OCI-LY7 (cell line): ENCODE data around the gene CARM1. TPM values are rescaled to one million over a fixed set of nuclear protein-coding genes. Genes with fewer than 3 reads are reported as not detected.
A peak's percentile ranks its signal among the peaks of the same experiment; 100 is the strongest.
"Not testable (repeated sequence)": the region's sequence is repeated elsewhere in the genome, so short reads cannot be mapped to it uniquely, and the experiment has no call there.

Experiments
- BruUV-seq: library from RNA; stranded (reverse); fragments of 400-500 nt; replicated peaks from 2 replicates; lab custom pipeline; 2021; lab: Mats Ljungman, UMichigan
- CTCF ChIA-PET: fragments of 300-600 bp; sonication (Branson Sonifier 250); formaldehyde crosslinking; loops from one replicate; lab custom pipeline; 2022; ENCODE audit warnings: antibody characterized with exemption; ENCODE audit not compliant: unreplicated experiment; lab: Charles Lee
- POLR2A ChIA-PET: fragments of 300-600 bp; sonication (Branson Sonifier 250); formaldehyde crosslinking; loops from one replicate; lab custom pipeline; 2022; ENCODE audit warnings: antibody characterized with exemption; lab: Charles Lee
- DNase-seq: peaks from one replicate; pipeline ENCODE4 v3.0.0-alpha.2; 2015; ENCODE audit warnings: low spot score
- H2AFZ ChIP-seq: fragments of 200-600 bp; sonication (generic), shearing (Covaris generic); 2 replicates; pipeline ENCODE4 v1.6.1; 2014; ENCODE audit warnings: mild to moderate bottlenecking, antibody characterized with exemption, low read length, moderate library complexity
- H3K27ac ChIP-seq: fragments of 200-600 bp; sonication (generic); 2 replicates; pipeline ENCODE4 v1.5.1; 2014; ENCODE audit warnings: mixed run types, low read depth, mild to moderate bottlenecking, moderate library complexity, low read length, inconsistent platforms; ENCODE audit not compliant: poor library complexity, severe bottlenecking
- H3K36me3 ChIP-seq: fragments of 200-600 bp; sonication (generic); 2 replicates; pipeline ENCODE4 v1.6.1; 2014; ENCODE audit warnings: mild to moderate bottlenecking, antibody characterized with exemption, low read length, moderate library complexity, mixed read lengths; ENCODE audit not compliant: insufficient read depth
- H3K4me1 ChIP-seq: fragments of 200-600 bp; sonication (generic); 2 replicates; pipeline ENCODE4 v1.5.1; 2014; ENCODE audit warnings: mild to moderate bottlenecking, low read length; ENCODE audit not compliant: insufficient read depth, poor library complexity, severe bottlenecking
- H3K4me2 ChIP-seq: fragments of 200-600 bp; sonication (generic); 2 replicates; pipeline ENCODE4 v1.6.1; 2014; ENCODE audit warnings: mild to moderate bottlenecking, low read length
- H3K4me3 ChIP-seq: fragments of 200-600 bp; sonication (generic); 2 replicates; pipeline ENCODE4 v1.5.1; 2014; ENCODE audit warnings: mild to moderate bottlenecking, low read depth, low read length; ENCODE audit not compliant: poor library complexity, severe bottlenecking
- H3K79me2 ChIP-seq: fragments of 200-600 bp; sonication (generic); 2 replicates; pipeline ENCODE4 v1.6.1; 2016; ENCODE audit warnings: low read depth, mild to moderate bottlenecking, low read length, moderate library complexity, mixed read lengths; ENCODE audit not compliant: insufficient read depth
- H3K9me2 ChIP-seq: fragments of 200-600 bp; sonication (generic); 2 replicates; pipeline ENCODE4 v1.6.1; 2016; ENCODE audit warnings: mild to moderate bottlenecking, low read length, mixed read lengths; ENCODE audit not compliant: insufficient read depth
- H3K9me3 ChIP-seq: fragments of 200-600 bp; sonication (generic); 2 replicates; pipeline ENCODE4 v1.6.1; 2014; ENCODE audit warnings: mild to moderate bottlenecking, mixed run types, low read length, mixed read lengths
- H4K20me1 ChIP-seq: fragments of 200-600 bp; sonication (generic); 2 replicates; pipeline ENCODE4 v1.6.1; 2014; ENCODE audit warnings: mild to moderate bottlenecking, antibody characterized with exemption, low read length, moderate library complexity, mixed read lengths; ENCODE audit not compliant: insufficient read depth
- CTCF ChIP-seq: fragments of 200-600 bp; sonication (generic); conservative IDR thresholded peaks from 2 replicates; pipeline ENCODE4 v1.5.1; 2014; ENCODE audit warnings: mild to moderate bottlenecking, antibody characterized with exemption, low read length, moderate library complexity, mixed read lengths
- EZH2phosphoT487 ChIP-seq: fragments of 200-600 bp; sonication (generic); IDR thresholded peaks from 2 replicates; pipeline ENCODE4 v1.6.1; 2018; ENCODE audit warnings: low read depth, borderline replicate concordance, mild to moderate bottlenecking, mixed run types, antibody characterized with exemption, low read length, moderate library complexity, mixed read lengths
- intact Hi-C: fragments of 100-400 bp; cut with micrococcal nuclease; formaldehyde crosslinking; loops from one replicate; pipeline ENCODE4 v1.10.0; 2022; ENCODE audit not compliant: unreplicated experiment
- total RNA-seq, 2 experiments: library from RNA; depleted of rRNA in 1 of 2; stranded (reverse); fragments of >200 nt in 1 of 2; shearing (Covaris generic) in 1 of 2; gene quantifications; 2 replicates each; pipeline ENCODE4 v1.2.3, GENCODE V29; 2014 to 2022

Gene CARM1
- total RNA-seq, 2 experiments from 2014 or later, result 41.2 to 107 TPM

DNA sequence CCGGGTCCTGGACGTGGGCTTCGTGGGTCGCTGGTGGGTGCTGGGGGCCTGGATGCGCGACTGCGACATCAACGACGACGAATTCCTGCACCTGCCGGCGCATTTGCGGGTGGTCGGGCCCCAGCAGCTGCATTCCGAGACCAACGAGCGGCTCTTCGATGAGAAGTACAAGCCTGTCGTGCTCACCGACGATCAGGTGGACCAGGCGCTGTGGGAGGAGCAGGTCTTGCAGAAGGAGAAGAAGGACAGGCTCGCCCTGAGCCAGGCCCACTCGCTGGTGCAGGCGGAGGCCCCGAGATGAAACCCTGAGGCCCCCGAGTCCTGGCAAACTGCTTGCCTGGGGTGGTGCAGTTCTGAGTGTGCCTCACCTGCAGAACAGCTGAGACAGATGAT is 58.0 kb downstream of the CARM1 start:
- ChIA-PET POLR2A (interaction anchor here (0.7 kb wide), 2 partner anchors 119 to 159 kb away, joined by 3 to 4 read pairs; no protein-coding TSS in a partner anchor), CTCF (no interaction called here)
- no peak for TF ChIP-seq EZH2phosphoT487
- no peak for TF ChIP-seq CTCF
- Histone ChIP-seq H3K36me3 (peaks cover 15% of the 10 kb centered on the region), H3K4me3 (peak overlapping the region; percentile 82), H3K9me2 (no peaks in the 10 kb centered on the region), H4K20me1 (no peaks in the 10 kb centered on the region), H3K27ac (peak overlapping the region; percentile 4), H3K79me2 (peaks cover 27% of the 10 kb centered on the region), H3K9me3 (no peaks in the 10 kb centered on the region), H3K4me1 (peaks cover 21% of the 10 kb centered on the region), H2AFZ (no peak overlapping the region), H3K4me2 (peak overlapping the region; percentile 91)
- intact Hi-C loops, result no loop called here
- no TSS peak for BruUV-seq
- DNase-seq, result no peak

DNA sequence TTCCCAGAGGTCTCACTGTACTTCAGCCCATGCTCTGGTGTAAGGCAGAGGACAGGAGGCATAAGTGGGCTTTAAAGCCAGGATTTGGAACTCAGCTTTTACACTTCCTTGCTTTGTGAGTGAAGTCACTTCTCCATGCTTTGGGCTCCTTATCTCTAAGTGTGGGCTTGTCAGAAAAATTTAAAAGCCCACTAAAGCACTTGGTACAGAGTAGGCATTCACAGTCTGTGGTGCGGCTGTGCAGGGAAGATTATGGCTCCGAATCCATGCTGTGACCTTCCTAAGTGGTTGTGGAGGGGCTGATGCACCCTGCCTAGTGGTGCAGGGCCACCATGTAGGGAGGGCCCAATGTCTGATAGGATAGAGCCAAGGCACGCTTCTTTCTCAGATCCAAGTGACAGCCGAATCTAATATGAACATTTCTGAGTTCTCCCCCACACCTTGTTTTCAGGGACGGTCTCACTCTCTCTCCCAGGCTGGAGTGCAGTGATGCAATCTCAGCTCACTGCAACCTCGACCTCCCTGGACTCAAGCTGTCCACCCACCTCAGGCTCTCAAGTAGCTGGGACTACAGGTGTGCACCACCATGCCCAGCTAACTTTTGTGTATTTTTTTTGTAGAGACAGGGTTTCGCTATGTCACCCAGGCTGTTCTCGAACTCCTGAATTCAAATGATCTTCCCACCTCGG is 64.2 kb downstream of the CARM1 start:
- intact Hi-C loops, result loop anchor here (2.0 to 5.0 kb wide), 4 partner anchors 105 to 267 kb away; no protein-coding TSS in a partner anchor
- Histone ChIP-seq H3K4me1 (peaks cover 22% of the 10 kb centered on the region), H3K79me2 (peaks cover 9% of the 10 kb centered on the region), H2AFZ (no peak overlapping the region), H3K4me2 (no peak overlapping the region), H3K27ac (no peak overlapping the region), H3K36me3 (peaks cover 5% of the 10 kb centered on the region), H3K4me3 (no peak overlapping the region), H4K20me1 (no peaks in the 10 kb centered on the region), H3K9me3 (no peaks in the 10 kb centered on the region), H3K9me2 (no peaks in the 10 kb centered on the region)
- ChIA-PET CTCF (interaction anchor here (0.6 to 1.0 kb wide), 2 partner anchors 128 to 154 kb away, joined by 3 read pairs; no protein-coding TSS in a partner anchor), POLR2A (no interaction called here)
- TF ChIP-seq CTCF (no peak), EZH2phosphoT487 (no peak)
- DNase-seq, result no peak
- no TSS peak for BruUV-seq

GRCh38 chr19:10936661-10937084 is 65.3 kb downstream of the CARM1 start:
- Histone ChIP-seq H3K4me1 (peaks cover 31% of the 10 kb centered on the region), H3K79me2 (peaks cover 4% of the 10 kb centered on the region; the same call in 1 of the 2 replicates), H3K27ac (no peak overlapping the region), H4K20me1 (no peaks in the 10 kb centered on the region), H3K36me3 (no peaks in the 10 kb centered on the region), H3K4me3 (no peak overlapping the region), H3K9me3 (no peaks in the 10 kb centered on the region), H2AFZ (no peak overlapping the region), H3K4me2 (no peak overlapping the region), H3K9me2 (no peaks in the 10 kb centered on the region)
- intact Hi-C loops, result loop anchor here (2.0 to 5.0 kb wide), 4 partner anchors 104 to 266 kb away; no protein-coding TSS in a partner anchor
- no TSS peak for BruUV-seq
- CTCF ChIA-PET, result no interaction called here
- peak; percentile 88 for DNase-seq
- TF ChIP-seq EZH2phosphoT487, result no peak
- peak; percentile 79 for TF ChIP-seq CTCF
- POLR2A ChIA-PET, result interaction anchor here (0.6 to 1.2 kb wide), 5 partner anchors 18 to 271 kb away, joined by 3 read pairs; no protein-coding TSS in a partner anchor

GRCh38 chr19:10941649-10942048 is 70.3 kb downstream of the CARM1 start:
- Histone ChIP-seq H3K4me1 (peaks cover 46% of the 10 kb centered on the region), H2AFZ (peak overlapping the region; percentile 54; the same call in 1 of the 2 replicates)
- H4K20me1 ChIP-seq, DNase-seq, H3K9me2 ChIP-seq, H3K4me3 ChIP-seq, H3K79me2 ChIP-seq, H3K9me3 ChIP-seq, H3K4me2 ChIP-seq, H3K36me3 ChIP-seq, H3K27ac ChIP-seq, BruUV-seq: not testable (repeated sequence)
- intact Hi-C loops, result loop anchor here (1.0 kb wide), 2 partner anchors 39 to 94 kb away; no protein-coding TSS in a partner anchor
- POLR2A ChIA-PET, result interaction anchor here (0.8 to 2.1 kb wide), 4 partner anchors 13 to 39 kb away, joined by 3 to 8 read pairs (median 4); no protein-coding TSS in a partner anchor
- CTCF ChIA-PET, result interaction anchor here (0.6 to 1.2 kb wide), 5 partner anchors 13 to 94 kb away, joined by 3 to 12 read pairs (median 3); no protein-coding TSS in a partner anchor
